Measurements from ENCODE around the gene PLEKHG2. TPM values are rescaled to one million over a fixed set of nuclear protein-coding genes. Genes with fewer than 3 reads are reported as not detected.

PLEKHG2 gene
- polyA plus RNA-seq, 1 donor from 2014 or later, result 14.3 TPM

DNA sequence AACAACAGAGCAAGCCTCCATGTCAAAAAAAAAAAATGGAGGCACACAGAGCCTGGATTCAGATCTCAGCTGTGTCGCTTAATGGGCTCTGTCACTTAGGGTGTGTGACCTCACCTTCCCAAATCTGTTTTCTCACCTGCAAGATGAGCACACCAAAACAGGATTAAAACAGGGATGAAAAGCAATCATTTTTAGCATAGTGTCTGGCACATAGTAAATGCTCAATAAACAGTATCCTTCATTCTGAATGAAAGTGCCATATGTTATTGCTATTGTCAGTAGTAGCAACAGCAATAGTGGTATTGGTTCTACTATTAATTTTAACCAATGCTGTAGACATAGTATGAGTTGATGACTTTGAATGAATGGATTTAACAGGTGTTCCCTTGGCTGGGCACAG is 46.9 kb upstream of the PLEKHG2 start:
- H3F3A ChIP-seq (ENCODE audit: insufficient read depth, low read length, poor library complexity, severe bottlenecking), result no peaks in the 10 kb centered on the region
- H3K27ac ChIP-seq (ENCODE audit: low read length), result no peak overlapping the region
- H2AFZ ChIP-seq (ENCODE audit: low read depth, low read length), result no peak overlapping the region
- H3K27me3 ChIP-seq (ENCODE audit: insufficient read depth, low read depth, low read length), result no peaks in the 10 kb centered on the region
- no peak overlapping the region for H3K9ac ChIP-seq (ENCODE audit: low read length)
- H3K4me2 ChIP-seq (ENCODE audit: low read length), result no peak overlapping the region
- H3K9me2 ChIP-seq (ENCODE audit: insufficient read depth, low read length), result no peaks in the 10 kb centered on the region
- no peaks in the 10 kb centered on the region for H3K79me2 ChIP-seq (replicated peaks; ENCODE audit: insufficient read depth, low read length)
- no peaks in the 10 kb centered on the region for H4K20me1 ChIP-seq (ENCODE audit: insufficient read depth)
- H3K4me3 ChIP-seq (ENCODE audit: low read length), result no peak overlapping the region
- H3K36me3 ChIP-seq (ENCODE audit: insufficient read depth, low read length), result peaks cover 3% of the 10 kb centered on the region
- TF ChIP-seq RAD21 (conservative IDR thresholded peaks at IDR 0.05) (no peak), EZH2 (IDR thresholded peaks at IDR 0.05; ENCODE audit: borderline replicate concordance, insufficient read depth, low read length, poor library complexity, severe bottlenecking) (no peak), MXI1 (conservative IDR thresholded peaks at IDR 0.05; ENCODE audit: poor library complexity, severe bottlenecking) (no peak), TAF1 (IDR thresholded peaks at IDR 0.05; ENCODE audit: low read depth) (no peak), POLR2AphosphoS5 (IDR thresholded peaks at IDR 0.05) (no peak), EP300 (conservative IDR thresholded peaks at IDR 0.05; ENCODE audit: poor library complexity, severe bottlenecking) (no peak), SMC3 (conservative IDR thresholded peaks at IDR 0.05; ENCODE audit: poor library complexity) (no peak)
- TF ChIP-seq, protein P1, sequence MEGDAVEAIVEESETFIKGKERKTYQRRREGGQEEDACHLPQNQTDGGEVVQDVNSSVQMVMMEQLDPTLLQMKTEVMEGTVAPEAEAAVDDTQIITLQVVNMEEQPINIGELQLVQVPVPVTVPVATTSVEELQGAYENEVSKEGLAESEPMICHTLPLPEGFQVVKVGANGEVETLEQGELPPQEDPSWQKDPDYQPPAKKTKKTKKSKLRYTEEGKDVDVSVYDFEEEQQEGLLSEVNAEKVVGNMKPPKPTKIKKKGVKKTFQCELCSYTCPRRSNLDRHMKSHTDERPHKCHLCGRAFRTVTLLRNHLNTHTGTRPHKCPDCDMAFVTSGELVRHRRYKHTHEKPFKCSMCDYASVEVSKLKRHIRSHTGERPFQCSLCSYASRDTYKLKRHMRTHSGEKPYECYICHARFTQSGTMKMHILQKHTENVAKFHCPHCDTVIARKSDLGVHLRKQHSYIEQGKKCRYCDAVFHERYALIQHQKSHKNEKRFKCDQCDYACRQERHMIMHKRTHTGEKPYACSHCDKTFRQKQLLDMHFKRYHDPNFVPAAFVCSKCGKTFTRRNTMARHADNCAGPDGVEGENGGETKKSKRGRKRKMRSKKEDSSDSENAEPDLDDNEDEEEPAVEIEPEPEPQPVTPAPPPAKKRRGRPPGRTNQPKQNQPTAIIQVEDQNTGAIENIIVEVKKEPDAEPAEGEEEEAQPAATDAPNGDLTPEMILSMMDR (IDR thresholded peaks at IDR 0.05; ENCODE audit: poor library complexity, severe bottlenecking), result no peak
- TF ChIP-seq, protein P2, sequence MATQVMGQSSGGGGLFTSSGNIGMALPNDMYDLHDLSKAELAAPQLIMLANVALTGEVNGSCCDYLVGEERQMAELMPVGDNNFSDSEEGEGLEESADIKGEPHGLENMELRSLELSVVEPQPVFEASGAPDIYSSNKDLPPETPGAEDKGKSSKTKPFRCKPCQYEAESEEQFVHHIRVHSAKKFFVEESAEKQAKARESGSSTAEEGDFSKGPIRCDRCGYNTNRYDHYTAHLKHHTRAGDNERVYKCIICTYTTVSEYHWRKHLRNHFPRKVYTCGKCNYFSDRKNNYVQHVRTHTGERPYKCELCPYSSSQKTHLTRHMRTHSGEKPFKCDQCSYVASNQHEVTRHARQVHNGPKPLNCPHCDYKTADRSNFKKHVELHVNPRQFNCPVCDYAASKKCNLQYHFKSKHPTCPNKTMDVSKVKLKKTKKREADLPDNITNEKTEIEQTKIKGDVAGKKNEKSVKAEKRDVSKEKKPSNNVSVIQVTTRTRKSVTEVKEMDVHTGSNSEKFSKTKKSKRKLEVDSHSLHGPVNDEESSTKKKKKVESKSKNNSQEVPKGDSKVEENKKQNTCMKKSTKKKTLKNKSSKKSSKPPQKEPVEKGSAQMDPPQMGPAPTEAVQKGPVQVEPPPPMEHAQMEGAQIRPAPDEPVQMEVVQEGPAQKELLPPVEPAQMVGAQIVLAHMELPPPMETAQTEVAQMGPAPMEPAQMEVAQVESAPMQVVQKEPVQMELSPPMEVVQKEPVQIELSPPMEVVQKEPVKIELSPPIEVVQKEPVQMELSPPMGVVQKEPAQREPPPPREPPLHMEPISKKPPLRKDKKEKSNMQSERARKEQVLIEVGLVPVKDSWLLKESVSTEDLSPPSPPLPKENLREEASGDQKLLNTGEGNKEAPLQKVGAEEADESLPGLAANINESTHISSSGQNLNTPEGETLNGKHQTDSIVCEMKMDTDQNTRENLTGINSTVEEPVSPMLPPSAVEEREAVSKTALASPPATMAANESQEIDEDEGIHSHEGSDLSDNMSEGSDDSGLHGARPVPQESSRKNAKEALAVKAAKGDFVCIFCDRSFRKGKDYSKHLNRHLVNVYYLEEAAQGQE (IDR thresholded peaks at IDR 0.05; ENCODE audit: borderline replicate concordance), result no peak
- no peaks in the 10 kb centered on the region for H3K9me3 ChIP-seq (ENCODE audit: low read length)

DNA sequence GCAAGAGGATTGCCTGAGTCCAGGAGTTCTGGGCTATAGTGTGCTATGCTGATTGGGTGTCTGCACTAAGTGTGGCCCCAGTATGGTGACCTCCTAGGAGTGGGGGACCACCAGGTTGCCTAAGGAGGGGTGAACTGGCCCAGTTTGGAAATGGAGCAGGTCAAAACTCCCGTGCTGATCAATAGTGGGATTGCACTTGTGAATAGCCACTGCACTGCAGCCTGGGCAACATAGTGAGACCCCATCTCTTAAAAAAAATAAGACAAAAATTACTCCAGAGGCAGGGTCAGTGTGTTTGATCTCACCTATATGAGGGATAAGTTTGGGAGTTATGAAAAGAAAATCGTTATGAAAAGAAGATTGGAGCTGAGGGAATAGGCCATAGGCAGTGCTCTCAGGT is 43.3 kb upstream of the PLEKHG2 start:
- no peak for TF ChIP-seq EP300 (conservative IDR thresholded peaks at IDR 0.05; ENCODE audit: poor library complexity, severe bottlenecking)
- TF ChIP-seq, protein P1 (IDR thresholded peaks at IDR 0.05; ENCODE audit: poor library complexity, severe bottlenecking), result no peak
- TF ChIP-seq SMC3 (conservative IDR thresholded peaks at IDR 0.05; ENCODE audit: poor library complexity), result no peak
- TF ChIP-seq RAD21 (conservative IDR thresholded peaks at IDR 0.05), result no peak
- no peak for TF ChIP-seq EZH2 (IDR thresholded peaks at IDR 0.05; ENCODE audit: borderline replicate concordance, insufficient read depth, low read length, poor library complexity, severe bottlenecking)
- TF ChIP-seq, protein P2 (IDR thresholded peaks at IDR 0.05; ENCODE audit: borderline replicate concordance), result no peak
- TF ChIP-seq TAF1 (IDR thresholded peaks at IDR 0.05; ENCODE audit: low read depth), result no peak
- no peak for TF ChIP-seq MXI1 (conservative IDR thresholded peaks at IDR 0.05; ENCODE audit: poor library complexity, severe bottlenecking)
- no peak for TF ChIP-seq POLR2AphosphoS5 (IDR thresholded peaks at IDR 0.05)
- no peak overlapping the region for H3K9ac ChIP-seq (ENCODE audit: low read length)

More for the DNA sequence above, 43.3 kb upstream of the PLEKHG2 start:
- no peak overlapping the region for H2AFZ ChIP-seq (ENCODE audit: low read depth, low read length)
- H3K36me3 ChIP-seq (ENCODE audit: insufficient read depth, low read length), result peaks cover 3% of the 10 kb centered on the region
- H3K9me3 ChIP-seq (ENCODE audit: low read length), result no peaks in the 10 kb centered on the region
- no peak overlapping the region for H3K4me3 ChIP-seq (ENCODE audit: low read length)
- no peaks in the 10 kb centered on the region for H4K20me1 ChIP-seq (ENCODE audit: insufficient read depth)
- no peak overlapping the region for H3K27ac ChIP-seq (ENCODE audit: low read length)
- no peaks in the 10 kb centered on the region for H3K9me2 ChIP-seq (ENCODE audit: insufficient read depth, low read length)
- H3K79me2 ChIP-seq (replicated peaks; ENCODE audit: insufficient read depth, low read length), result no peaks in the 10 kb centered on the region
- no peaks in the 10 kb centered on the region for H3K27me3 ChIP-seq (ENCODE audit: insufficient read depth, low read depth, low read length)
- H3F3A ChIP-seq (ENCODE audit: insufficient read depth, low read length, poor library complexity, severe bottlenecking), result no peaks in the 10 kb centered on the region
- no peak overlapping the region for H3K4me2 ChIP-seq (ENCODE audit: low read length)

All from neural cell (in vitro differentiated cells).